Stimulated activated CD4-positive, alpha-beta T cell treated with anti-CD3 and anti-CD28 coated beads, Interleukin-4, amount 100 ng/mL, for 4 hours (primary cell): ENCODE measurements around the gene EHMT1.
A peak's percentile ranks its signal among the peaks of the same experiment; 100 is the strongest.

Experiments used
- DNase-seq, 2 experiments: peaks; one replicate each; pipeline ENCODE4 v3.0.0-alpha.2; 2020

The EHMT1 gene

DNA sequence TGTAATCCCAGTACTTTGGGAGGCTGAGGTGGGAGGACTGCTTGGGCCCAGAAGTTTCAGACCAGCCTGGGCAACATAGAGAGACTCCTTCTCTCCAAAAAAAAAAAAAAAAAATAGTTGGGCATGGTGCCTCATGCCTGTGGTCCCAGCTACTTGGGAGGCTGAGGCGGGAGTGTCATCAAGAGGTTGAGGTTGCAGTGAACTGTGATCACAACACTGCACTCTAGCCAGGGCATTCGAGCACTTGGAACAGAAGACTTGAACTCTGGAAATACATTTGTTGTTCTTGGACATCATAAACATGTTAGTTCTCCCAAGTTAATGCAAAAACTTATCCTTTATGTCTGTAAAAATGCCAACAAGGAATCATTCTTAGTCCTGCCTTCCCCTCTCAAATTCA, 29.6 kb downstream of the EHMT1 start:
- DNase-seq: no peak

DNA sequence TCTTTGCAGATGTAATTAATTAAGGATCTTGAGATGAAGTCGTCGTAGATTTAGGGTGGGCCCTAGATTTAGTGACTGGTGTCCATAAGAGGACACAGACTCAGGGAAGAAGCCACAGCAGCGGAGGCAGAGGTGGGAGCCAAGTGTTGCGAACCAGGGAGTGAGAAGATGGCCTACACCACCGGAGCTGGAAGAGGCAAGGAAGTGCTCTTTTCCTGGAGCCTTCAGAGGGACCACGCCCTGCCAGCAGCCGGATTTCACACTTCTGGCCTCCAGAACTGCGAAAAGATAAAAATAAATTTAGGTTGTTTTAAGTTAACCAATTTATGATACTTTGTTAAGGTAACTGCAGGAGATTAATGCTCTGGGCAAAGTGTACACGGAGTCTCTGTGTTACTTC, 30.7 kb downstream of the EHMT1 start:
- no peak for DNase-seq

DNA sequence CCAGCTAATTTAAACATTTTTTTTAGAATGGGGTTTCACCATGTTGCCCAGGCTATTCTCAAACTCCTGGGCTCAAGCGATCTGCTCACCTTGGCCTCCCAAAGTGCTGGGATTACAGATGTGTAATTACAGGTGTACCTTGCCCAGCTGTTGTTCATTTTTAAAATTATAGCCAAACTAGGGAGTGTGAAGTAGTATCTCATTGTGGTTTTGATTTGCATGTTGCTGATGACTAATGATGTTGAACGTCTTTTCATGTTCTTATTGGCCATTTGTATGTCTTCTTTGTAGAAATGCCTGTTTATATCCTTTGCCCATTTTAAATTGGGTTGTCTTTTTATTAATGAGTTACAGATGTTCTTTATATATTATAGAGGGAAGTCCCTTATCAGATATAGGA, 31.5 kb downstream of the EHMT1 start:
- DNase-seq: no peak

DNA sequence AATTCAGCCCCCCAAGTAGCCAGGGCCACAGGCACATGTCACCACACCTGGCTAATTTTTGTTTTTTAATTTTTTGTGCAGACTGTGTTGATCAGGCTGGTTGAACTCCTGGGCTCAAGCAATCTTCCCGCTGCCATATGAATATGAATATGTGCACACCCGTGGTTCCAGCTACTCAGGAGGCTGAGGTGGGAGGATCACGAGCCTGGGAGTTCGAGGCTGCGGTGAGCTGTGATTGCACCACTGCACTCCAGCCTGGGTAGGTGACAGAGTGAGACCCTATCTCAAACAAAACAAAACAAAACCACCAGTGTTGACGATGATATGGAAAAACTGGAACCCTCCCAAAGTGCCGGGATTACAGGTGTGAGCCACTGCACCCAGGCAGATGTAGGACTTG, 32.0 kb downstream of the EHMT1 start:
- no peak for DNase-seq

DNA sequence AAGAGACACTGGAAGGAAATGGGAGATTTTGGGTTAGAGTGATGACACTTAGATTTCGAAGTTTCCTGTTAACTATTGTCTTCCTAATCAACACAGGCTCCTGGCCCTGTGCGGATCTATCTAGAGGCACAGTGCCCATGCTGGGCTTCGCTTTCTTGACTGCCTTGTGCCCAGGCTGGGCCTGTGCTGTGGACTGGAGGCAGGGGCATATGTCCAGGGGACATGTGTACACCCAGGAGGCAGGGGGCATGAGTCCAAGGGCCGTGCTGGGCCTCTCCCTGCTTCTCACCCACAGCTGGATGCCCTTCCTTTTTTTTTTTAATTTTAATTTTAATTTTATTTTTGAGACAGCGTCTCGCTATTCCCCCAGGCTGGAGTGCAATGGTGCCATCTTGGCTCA, 37.6 kb downstream of the EHMT1 start:
- no peak for DNase-seq

DNA sequence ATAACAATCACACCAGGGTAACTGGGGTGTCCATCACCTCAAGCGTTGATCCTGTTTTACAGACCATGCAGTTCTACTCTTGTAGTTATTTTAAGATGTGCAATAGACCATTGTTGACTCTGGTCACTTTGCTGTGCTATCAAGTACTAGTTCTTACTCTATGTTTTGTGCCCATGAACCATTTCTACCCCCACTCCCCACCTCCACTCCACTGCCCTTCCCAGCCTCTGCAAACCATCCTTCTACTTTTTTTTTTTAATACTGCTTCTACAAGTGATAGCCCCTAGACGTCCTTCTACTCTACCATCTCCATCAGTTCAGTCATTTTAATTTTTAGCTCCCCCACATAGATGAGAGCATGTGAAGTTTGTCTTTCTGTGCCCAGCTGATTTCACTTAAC, 38.8 kb downstream of the EHMT1 start:
- no peak for DNase-seq

DNA sequence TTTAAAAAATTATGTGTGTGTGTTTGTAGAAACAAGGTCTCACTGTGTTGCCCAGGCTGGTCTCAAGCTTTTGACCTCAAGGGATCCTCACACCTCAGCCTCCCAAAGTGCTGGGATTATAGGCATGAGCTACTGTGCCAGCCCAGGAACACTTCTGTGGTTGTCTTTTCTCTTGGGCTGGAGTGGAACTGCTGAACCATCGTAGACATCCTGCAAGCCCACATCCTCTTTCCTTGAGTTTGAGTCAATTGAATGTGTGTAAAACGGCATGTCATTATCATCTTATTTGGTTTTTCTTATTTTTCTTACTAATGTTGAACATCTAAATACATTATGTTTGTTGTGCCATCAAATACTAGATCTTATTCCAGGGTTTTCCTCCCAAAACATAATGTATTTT, 40.0 kb downstream of the EHMT1 start:
- DNase-seq: no peak

DNA sequence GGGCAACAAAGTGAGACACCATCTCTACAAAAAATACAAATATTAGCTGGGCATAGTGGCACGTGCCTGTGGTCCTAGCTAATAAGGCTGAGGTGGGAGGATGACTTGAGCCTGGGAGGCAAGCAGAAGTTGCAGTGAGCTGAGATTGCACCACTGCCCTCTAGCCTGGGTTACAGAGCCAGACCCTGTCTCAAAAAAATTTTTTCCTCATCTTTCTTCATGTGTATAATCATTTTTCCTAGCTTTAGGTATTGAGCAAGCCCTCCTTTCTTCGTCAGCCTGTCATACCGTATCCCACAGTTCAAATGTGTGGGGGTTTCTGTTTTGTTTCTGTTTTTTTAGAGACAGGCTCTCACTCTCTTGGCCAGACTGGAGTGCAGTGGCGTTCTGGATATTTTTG, 41.3 kb downstream of the EHMT1 start:
- DNase-seq: no peak

DNA sequence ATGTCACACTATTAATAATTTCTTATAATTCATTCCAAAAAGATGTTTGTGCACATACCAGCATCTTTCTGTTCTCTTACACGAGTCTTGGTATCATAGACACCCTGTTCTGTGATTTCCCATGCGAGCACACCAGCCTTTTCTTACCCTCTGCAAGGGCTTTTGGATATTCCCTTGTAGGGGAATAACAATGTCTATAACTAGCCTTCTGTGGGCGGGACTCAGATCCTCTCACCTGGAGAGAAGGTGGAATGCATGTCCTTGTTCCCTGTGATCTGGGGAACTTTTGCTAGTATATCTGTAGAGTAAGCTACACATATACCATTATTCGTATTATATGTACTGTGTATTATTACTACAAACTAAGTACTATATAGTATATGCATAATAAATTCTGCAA, 44.8 kb downstream of the EHMT1 start:
- DNase-seq: no peak

DNA sequence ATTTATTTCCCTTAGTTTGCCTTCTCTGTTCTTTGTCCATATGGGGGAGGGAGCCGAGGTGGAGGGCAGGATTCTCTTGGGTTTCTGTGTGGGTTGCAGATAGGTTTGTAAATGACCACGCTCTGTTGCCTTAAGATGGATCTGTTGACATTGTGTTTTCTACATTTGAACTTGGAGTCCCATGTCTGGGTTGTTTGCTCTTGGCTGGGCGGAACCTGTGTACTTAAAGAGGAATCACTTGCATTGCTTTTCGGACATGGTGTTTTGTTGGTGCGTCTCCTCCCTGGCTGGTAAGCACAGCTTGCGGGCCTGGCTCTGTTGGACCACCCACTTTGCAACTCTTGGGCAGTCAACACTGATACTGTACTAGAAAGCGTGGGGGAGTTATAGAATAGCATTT, 45.9 kb downstream of the EHMT1 start:
- no peak for DNase-seq

DNA sequence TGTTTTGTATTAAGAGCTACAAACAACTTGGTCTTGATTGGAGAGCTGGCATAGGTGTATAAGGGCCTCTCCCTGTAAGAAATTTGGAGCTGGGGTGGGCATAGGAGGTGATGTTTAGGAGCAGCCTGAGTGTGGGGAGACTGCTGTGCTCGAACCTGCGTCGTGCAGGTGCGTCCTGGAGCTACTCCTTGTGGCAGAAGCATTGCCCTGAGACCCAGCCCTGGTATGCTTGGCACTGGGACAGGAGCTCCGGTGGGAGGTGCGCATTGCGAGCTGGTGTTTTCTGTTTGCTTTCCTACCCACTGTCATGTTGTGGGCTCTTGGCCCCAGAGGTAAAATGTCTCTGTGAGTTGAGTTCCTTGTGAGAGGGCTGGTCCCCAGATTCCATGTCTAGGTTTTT, 46.4 kb downstream of the EHMT1 start:
- no peak for DNase-seq

DNA sequence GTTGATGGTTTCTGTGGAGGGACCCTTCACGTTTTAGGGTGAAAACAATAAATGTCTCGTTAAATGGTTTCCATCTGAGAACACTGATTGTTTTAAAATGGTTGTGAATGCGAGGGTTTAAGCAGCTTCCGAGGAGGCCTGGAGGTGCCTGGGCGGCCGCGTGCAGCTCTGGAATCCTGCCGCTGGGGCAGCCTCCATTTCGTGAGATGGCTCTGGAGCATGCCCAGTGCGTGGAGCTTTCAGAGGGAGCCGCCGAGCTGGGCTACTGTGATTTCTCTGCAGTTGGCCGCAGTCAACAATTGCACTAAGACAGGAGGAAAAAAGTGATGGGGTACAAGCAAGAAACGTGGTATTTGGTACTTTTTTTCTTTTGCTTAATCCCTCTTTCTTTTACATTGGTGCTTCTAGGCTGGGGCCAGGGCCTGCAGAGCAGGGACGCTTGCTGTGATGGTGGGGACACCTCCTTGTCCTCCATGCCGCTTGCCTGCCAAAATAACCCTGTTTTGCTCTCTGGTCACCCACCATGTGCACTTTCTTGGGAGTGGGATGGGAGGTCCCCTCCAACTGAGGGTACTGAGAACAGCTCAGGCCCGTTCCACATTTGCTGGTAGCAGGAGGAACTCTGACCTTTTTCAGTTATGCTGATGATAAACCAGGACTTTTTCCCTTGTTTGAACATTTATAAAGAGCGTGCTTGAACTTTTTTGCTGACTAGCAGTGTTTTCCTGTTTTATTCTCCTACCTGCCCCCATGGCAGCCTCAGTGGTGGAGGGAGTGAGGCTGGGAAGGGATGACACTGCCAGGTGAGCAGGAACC, 47.1 kb downstream of the EHMT1 start:
- no peak for DNase-seq

DNA sequence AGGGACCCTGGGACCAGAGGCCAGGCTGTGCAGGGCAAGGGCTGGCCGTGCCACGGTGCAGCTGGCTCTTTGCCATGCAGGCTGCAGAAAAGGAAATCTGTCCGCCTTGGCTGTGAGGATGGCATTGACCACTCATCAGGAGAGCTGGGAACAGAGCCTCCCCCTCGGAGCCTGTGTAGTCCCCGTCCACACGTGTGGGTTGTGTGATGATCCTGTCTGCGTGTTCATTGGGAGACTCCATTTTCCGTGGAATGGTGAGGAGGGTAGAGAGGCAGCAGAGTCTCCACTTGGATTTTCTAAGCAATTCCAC, 47.7 kb downstream of the EHMT1 start:
- DNase-seq: no peak

DNA sequence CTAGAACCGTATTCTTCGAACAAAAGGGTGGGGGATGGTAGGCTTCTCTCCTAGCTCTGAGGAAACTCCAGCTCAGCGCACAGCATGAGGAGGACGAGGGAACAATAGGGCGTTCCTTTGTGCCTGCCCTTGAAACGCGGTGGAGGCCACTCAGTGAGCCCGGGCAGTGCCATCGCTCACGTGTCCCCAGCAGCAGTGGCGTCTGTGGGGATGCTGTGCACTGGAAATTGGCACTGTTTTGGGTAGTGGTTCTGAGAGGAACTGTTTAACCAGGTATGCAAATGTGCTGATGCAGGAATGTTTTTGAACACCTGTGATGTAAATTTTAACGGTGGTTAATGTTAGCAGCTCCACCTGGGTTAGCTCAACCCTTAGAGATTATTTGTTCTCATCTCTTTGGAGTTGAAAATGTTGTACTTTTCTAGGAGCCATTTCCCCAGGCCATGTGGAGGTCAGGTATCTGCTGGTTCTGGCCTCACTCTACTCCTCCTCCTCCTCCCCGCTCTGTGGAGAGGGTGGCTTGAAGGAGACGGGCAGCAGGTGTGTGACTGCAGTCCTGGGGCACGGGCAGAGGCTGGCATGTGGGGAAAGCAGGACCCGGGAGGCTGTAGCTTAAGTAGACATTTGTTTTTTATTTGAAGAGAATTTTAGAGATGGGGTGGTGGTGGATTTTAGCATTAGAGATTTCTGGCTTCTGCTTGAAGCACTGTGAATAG, 48.3 kb downstream of the EHMT1 start:
- no peak for DNase-seq

DNA sequence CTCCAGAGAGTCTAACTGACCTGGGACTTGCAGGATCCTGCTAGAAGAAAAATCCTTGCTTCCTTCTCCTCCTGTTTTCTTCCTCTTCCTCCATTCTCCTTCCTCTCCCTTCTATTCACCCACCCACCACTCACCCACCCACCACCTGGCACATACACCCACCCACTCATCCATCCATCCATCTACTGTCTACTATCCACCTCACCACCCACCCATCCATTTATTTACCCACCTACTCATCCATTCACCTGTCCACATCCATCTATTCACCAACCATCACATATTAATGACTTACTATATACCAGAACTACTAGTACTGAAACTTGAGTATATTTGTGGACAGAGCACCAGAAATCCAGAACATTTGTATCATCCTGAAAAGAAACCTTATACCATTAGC, 49.4 kb downstream of the EHMT1 start:
- DNase-seq: no peak

DNA sequence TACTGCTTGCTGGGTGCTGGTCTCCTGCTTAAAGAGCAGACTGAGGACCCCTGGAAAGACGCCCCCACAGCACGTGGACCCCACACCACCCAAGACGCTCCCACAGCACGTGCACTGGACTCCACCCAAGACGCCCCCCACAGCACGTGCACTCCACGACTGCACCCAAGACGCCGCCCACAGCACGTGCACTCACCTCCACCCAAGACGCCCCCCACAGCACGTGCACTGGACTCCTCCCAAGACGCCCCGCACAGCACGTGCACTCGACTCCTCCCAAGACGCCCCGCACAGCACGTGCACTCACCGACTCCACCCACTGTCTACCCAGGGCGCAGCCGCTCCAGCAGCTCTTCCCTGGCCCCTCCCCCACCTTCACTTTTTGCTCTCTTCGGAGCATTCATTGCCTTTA, 50.5 kb downstream of the EHMT1 start:
- DNase-seq: no peak

DNA sequence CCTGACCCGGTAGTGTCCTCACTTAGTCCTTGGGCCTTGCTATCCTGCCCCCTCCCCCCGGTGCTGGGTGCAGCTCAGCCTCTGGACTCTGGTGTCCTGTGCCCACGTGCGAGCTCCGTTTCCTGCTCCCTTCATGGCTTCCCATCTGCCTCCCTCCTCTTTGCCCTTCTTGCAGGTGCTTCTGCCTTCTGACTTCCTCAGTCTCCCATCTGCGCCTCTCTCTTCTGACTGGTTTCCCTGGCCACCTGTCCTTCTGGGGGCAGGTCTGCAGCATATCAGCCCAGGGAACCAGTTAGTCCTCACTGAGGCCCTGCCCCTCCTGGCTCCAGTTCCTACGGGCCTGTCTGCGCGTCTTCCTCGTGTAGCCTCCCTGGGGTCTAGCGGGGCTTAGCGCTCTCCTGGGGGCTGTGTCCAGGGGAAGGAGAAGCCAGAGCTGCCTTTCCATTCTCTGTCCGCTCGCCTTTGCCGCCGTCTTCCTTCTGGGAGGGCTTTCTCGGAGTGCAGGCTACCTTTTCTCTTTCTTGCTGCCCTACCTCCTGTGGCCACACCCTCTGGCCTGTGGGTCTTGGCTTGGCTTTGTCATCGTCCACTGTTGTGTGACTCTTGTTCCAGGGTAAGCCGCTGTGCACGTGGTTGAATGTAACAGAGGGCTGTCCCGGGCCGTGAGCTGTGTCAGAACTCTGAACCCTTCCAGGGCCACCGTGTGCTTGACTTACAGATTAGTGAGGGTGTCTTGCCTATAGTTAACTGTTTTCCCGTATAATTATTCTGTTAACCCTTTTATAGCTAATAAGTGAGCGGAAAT, 51.8 kb downstream of the EHMT1 start:
- DNase-seq: no peak

DNA sequence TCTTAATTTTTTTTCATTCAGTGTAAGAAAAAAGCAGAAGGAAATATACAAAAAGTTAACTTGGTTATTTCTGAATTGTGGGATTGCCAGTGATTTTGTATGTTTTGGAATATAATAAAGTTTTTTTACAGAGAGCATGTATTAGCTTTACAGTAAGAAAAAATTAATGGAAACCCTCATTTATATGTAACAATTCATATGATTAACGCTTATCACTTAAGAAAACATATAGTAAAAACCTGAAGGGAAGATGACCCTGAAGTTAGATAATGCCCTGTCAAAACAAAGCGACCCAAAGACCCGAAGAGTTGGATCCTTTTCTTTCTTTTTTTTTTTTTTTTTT, 52.4 kb downstream of the EHMT1 start:
- no peak for DNase-seq

DNA sequence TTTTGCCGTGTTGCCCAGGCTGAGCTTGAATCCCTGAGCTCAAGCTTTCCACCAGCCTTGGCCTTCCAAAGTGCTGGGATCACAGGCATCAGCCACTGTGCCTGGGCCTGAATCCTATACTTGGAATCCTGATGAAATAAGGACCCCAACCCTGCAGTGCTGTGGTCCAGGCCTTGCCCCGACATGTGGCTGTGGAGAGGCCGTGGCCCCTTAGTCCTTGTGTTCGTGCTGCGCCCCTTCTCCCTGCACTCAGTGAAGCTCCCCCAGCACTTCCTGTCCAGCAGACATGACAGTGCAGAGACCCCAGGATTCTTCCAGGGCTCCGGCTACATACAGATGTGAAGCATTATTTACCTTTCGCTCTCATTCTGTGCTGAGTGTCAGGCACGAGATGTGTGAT, 52.9 kb downstream of the EHMT1 start:
- no peak for DNase-seq

DNA sequence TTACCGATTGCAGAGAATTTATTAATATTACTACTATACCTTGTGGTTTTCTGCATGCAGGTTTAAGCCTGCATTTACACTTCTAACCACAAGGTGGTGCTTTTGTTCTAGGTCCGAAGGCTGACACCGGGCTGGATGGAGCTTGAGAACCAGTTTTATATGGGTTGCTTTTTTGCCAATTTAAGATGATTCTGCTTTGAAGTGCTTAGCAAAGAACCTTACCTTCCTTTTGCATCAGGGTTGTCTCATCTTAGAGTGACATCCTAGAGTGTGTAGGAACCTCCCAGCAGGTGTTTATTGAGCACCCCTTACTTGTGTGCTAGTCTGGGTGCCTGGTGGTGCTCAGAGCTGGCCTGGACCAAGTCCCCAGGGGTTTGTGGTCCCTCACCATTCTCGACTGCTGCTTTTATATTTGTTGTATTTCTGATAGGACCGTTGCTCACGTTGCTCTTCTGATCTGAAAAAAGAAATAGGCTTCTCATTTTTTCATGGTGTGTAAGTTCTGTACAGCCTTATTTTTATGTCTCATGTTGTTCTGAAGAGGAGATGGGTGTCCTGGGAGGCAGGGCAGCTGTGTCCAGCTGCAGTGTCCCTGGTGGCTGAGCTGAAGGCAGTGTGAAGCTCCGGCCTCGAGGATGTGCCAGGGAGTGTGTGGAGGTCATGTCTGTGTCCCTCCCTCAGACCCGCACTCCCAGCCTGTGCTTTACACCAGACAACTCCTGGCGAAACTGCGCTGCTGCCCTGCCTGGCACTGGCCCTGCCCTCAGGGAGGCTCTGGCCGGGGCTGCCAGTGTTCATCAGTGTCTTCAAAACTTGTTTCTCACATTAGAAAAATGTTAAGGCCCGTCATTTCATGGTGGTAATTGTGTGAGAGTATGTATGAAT, 54.3 kb downstream of the EHMT1 start:
- peak in 1 of 2 experiments; percentile 35 for DNase-seq

DNA sequence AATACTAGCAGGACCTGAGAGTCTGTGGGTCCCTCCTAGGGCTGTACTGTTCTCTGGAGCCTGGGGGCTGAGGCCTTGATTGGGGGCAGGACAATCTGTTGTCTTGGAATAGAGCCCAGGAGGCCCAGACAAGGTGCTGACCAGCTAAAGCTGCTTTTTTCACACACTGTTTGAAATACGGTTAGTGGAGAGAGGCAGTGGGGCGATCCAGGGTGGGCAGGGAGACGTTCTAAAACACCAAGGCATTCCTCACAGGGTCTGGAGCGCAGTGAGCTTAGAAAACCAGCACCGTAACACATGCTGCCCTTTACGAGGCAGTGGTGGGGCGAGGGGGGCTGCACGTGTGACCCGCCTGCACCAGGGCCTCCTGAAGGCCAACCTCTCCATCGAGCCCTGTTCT, 55.1 kb downstream of the EHMT1 start:
- DNase-seq: no peak

DNA sequence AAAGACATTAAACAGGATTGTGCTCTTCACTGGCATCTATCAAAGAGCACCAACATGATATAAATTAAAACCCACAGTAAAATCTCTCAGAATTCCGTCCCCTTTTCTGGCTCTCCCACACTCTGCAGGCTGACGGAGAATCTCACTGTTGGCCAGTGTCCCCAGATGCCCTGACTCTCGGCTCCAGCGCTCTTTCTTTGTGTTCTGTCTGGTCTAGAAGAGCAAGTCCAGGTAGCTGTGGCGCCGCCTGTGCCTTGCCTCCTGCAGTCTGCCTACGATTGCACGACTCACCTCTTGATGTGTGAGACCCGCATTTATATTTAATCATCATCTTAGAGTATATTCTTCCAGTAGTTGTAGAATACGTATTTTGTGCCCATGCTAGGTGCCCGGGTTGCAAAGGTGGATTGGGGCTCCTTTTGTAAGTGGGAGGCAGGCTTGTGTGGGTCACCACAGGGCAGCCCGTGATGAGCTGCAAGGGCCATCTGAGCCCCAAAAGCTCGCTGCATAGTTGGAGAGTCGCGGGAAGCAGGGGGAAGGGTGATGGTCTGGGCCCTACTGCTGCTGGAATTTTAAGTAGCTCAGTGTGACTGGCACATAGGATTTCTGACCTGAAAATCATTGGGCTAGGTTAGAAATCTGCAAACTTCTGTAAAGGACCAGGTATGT, 55.6 kb downstream of the EHMT1 start:
- DNase-seq: no peak

DNA sequence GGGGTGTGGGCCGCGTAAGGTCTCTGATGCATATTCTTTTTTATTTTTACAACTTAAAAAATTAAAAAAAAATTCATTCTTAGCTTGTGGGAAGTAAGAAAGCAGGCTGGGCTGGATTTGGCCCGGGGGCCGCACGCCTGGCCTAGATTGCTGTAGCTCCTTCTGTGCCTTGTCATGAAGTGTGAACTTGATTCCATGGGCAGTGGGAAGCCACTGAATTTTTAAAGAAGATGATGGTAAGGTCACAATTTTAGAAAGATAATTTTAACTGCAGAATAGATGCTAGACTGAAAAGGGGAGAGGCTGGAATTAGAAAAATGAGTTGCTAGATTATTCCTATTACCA, 56.1 kb downstream of the EHMT1 start:
- no peak for DNase-seq
